ENCODE data around the gene TTC13.

TTC13 gene

GRCh38 chr1:230868736-230869385, 109.8 kb downstream of the TTC13 start:
- DNase-seq (ENCODE audit: low spot score) = no peak

GRCh38 chr1:230867903-230868735, 110.5 kb downstream of the TTC13 start, which contains the start of gene C1orf198:
TSS of gene C1orf198 (minus strand) at chr1:230868521. CDS start at chr1:230868512, 9 bp downstream.
- peak; percentile 73 for DNase-seq (ENCODE audit: low spot score)

GRCh38 chr1:230867101-230867902, 111.4 kb downstream of the TTC13 start:
- DNase-seq (ENCODE audit: low spot score) = no peak

DNA sequence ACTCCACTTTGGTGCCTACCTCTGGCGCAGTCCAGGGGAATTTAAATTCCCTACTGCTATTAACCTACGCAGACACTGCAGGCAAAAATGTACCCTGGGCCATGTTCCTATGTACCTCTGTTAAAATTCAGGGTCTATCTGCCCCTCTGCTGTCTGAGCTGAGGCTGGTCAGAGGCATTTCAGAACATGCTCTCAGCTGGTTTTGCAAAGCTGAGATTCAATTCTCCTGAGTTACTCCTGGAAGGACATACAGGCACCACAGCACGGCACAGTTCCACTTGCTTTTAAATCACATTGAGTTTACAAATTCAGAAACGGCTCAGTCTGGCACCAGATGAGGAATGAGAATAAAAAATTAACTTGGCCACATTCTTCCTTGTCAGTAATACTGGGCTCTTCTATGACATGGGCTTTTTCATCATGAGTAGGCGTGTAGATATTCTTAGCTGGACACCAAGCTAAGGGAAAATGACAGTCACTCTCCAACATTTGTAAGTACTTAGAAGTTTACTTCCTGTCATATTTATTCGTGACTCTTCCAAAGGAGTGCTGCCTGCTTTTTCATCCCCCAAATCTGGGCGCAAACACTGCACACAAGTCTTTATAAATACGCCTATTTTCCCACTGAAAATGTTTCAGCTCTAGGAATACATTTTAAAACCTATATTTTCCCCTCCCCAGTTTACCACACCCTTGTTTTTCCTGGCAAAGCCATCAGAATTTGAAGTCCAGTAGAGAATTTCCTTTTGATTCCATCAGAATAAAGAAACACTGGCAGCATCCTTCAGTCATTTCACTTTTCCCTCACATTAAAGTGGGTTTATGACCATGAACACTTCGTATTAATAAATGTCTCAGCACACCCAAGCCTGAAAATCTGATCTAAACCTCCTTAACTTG, 112.2 kb downstream of the TTC13 start:
- no peak for DNase-seq (ENCODE audit: low spot score)

- DNase-seq (ENCODE audit: low spot score) = no peak
Measured at GRCh38 chr1:230865062-230865817, 113.4 kb downstream of the TTC13 start.

DNA sequence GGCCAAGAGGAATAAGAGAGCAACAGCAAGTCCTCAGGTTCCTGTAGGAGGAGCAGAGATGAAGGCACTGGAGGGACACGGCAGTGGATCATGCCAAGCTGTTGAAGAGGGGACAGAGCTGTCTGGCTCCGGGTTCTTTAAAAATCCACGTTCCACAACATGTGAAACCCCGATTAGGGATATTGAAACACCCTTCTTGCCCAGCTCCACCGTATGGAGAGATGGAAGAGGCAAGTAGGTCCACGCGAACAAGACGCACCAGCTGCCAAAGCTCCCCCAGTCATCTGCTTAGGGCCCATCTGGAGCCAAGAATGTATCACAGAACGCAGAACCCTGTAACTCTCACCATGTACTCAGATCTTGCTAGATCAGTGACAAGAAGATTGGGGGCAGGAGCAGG, 114.2 kb downstream of the TTC13 start:
- DNase-seq (ENCODE audit: low spot score) = no peak

- DNase-seq (ENCODE audit: low spot score) = no peak
Measured at GRCh38 chr1:230863449-230863848, 115.2 kb downstream of the TTC13 start.

DNA sequence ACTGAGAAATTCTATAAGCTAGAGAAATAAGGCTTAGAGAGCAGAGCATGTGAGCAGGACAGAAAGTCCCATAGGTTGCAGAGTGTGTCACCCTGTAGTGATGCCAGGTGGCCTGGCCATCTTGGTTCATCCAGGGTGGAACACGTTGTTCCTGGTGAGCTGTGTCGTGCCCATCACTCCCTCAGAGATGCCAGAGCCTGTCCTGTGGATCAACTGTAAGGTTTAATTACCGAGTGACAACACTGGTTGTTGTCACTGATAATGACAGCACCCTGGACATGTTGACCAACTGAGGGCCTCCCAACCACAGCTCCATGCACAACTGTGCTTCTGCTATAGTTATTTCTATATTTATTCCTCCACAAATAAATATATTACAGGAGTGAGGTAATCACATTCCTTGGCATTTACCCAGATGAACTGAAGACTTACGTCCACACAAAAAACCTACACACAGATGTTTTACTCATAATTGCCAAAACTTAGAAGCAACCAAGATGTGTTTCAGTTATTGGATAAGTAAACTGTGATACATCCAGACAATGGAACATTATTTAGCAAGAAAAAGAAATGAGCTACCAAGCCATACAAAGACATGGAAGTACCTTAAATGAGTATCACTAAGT, 116.6 kb downstream of the TTC13 start:
- no peak for DNase-seq (ENCODE audit: low spot score)

GRCh38 chr1:230861489-230861888, 117.2 kb downstream of the TTC13 start:
- no peak for DNase-seq (ENCODE audit: low spot score)

GRCh38 chr1:230860617-230861384, 117.9 kb downstream of the TTC13 start:
- DNase-seq (ENCODE audit: low spot score) = no peak

GRCh38 chr1:230858918-230859729, 119.5 kb downstream of the TTC13 start:
- DNase-seq (ENCODE audit: low spot score) = no peak

GRCh38 chr1:230858236-230858820, 120.3 kb downstream of the TTC13 start:
- no peak for DNase-seq (ENCODE audit: low spot score)

DNA sequence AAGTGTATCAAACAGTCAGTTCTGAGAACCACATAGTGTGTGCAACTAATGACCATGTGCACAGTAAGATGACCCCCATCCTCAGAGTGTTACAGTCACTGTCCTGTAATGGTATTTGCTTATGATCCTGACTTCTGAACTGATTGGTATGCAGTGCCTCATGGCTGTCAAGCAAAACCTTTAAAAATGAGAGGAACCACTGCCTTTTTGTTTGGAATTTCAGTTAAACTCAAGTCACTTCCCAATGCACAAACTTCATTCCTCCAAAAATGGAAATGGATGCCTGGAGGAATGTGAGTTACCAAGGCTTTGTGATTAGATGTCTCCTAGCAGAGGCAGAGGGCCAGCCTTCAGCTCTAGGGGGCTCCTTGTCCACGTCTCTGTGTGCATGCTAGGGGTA, 120.8 kb downstream of the TTC13 start:
- no peak for DNase-seq (ENCODE audit: low spot score)

DNA sequence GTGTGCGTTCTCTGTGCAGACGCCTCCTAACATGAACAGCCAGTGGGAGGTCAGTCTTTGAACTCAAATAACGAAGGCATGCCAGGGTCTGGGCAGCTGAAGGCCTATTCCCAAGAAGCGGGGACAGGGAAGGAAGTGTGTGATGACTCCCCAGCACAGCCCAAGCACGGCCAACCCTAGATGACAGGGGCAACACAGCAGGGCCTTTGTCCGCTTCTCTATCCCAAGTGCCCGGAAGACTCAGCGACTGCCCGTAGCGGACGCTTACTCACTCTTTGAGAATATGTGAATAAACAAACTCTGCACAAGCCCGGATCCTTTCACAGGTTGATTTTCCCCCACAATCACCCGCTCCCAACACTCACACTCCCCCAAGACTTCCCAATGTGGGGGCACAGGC, 121.6 kb downstream of the TTC13 start:
- DNase-seq (ENCODE audit: low spot score) = no peak
